ENCODE results near the gene ARSG. TPM values are rescaled to one million over a fixed set of nuclear protein-coding genes. Genes with fewer than 3 reads are reported as not detected.

The ARSG gene
- total and polyA plus RNA-seq, 10 of the 15 experiments (the other 5 are each of a cell fraction or from before 2014, with no cell fraction given): 2.9 to 13.5 (median 7.6) TPM

DNA sequence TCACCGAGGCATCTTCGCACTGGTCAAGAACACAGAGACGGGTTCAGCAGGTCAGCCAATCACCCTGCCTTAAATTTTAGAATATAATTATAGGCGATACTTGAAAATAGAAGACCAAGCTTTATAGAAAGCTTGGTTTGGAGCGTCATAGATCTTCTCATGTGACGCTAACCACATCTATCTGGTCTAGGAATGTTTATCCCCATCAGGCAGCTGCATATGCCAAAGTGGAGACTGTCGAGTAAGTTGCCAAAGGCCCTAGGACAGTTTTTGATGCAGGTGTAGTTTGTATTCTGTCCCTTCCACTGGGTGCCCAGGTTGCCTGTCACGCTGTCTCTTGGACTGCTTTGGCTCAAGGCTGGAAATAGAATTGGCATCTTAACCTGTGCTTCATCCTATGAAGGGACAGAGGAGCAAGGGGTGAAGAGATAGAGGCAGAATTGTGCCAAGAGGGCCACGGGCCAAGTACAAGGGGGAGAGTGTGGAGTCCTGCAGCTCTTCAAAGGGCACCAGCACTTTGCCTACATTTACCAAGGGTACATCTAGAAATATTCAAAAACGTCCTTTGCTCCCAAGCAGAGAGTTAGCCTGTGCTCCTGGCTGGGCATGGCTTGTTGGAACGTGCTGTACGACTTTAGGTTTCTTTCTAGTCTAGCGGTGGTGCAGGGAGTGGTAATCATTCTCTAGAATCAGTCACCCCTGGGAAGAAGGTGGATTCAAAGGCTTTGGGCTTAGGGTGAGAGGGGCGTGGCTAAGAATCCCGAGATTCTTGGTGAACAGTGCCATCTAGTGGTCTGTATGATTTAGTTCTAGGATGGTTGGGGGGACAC lies 171.3 kb downstream of the ARSG start (continued):
- TF ChIP-seq, protein P1, sequence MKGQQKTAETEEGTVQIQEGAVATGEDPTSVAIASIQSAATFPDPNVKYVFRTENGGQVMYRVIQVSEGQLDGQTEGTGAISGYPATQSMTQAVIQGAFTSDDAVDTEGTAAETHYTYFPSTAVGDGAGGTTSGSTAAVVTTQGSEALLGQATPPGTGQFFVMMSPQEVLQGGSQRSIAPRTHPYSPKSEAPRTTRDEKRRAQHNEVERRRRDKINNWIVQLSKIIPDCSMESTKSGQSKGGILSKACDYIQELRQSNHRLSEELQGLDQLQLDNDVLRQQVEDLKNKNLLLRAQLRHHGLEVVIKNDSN (IDR thresholded peaks at IDR 0.05; ENCODE audit: borderline replicate concordance, extremely low read length, insufficient read depth, low read depth, low read length): no peak
- TF ChIP-seq SIN3A (IDR thresholded peaks at IDR 0.05; ENCODE audit: low read depth, low read length): no peak
- no peak for TF ChIP-seq NR2C1 (IDR thresholded peaks at IDR 0.05)
- no peak for TF ChIP-seq PML (IDR thresholded peaks at IDR 0.05; ENCODE audit: low read length)
- TF ChIP-seq RUNX3 (IDR thresholded peaks at IDR 0.05; ENCODE audit: low read length): no peak; the same call in 1 of the 2 replicates
- TF ChIP-seq, protein P2, sequence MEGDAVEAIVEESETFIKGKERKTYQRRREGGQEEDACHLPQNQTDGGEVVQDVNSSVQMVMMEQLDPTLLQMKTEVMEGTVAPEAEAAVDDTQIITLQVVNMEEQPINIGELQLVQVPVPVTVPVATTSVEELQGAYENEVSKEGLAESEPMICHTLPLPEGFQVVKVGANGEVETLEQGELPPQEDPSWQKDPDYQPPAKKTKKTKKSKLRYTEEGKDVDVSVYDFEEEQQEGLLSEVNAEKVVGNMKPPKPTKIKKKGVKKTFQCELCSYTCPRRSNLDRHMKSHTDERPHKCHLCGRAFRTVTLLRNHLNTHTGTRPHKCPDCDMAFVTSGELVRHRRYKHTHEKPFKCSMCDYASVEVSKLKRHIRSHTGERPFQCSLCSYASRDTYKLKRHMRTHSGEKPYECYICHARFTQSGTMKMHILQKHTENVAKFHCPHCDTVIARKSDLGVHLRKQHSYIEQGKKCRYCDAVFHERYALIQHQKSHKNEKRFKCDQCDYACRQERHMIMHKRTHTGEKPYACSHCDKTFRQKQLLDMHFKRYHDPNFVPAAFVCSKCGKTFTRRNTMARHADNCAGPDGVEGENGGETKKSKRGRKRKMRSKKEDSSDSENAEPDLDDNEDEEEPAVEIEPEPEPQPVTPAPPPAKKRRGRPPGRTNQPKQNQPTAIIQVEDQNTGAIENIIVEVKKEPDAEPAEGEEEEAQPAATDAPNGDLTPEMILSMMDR (IDR thresholded peaks at IDR 0.05 in 2 of 3, conservative IDR thresholded peaks at IDR 0.05 in 1 of 3; ENCODE audit: control insufficient read depth in 2 of 3, extremely low read depth in 1 of 3, insufficient read depth in 1 of 3, low read depth in 3 of 3, low read length in 3 of 3): peak; percentile 57 to 87 (median 62); a peak in 4 of 6 replicates
- no peak for TF ChIP-seq POLR2AphosphoS5 (IDR thresholded peaks at IDR 0.05; ENCODE audit: low read length)
- TF ChIP-seq BACH1 (IDR thresholded peaks at IDR 0.05; ENCODE audit: borderline replicate concordance): no peak
- TF ChIP-seq ZNF207 (IDR thresholded peaks at IDR 0.05; ENCODE audit: borderline replicate concordance): 0 out of 2 replicates have a peak, but pooled peaks have one; percentile 29
- no peak for TF ChIP-seq MEF2B (IDR thresholded peaks at IDR 0.05; ENCODE audit: partially characterized antibody, poor library complexity, severe bottlenecking)
- TF ChIP-seq, protein P3, sequence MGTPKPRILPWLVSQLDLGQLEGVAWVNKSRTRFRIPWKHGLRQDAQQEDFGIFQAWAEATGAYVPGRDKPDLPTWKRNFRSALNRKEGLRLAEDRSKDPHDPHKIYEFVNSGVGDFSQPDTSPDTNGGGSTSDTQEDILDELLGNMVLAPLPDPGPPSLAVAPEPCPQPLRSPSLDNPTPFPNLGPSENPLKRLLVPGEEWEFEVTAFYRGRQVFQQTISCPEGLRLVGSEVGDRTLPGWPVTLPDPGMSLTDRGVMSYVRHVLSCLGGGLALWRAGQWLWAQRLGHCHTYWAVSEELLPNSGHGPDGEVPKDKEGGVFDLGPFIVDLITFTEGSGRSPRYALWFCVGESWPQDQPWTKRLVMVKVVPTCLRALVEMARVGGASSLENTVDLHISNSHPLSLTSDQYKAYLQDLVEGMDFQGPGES (IDR thresholded peaks at IDR 0.05): no peak
- TF ChIP-seq, protein P4, sequence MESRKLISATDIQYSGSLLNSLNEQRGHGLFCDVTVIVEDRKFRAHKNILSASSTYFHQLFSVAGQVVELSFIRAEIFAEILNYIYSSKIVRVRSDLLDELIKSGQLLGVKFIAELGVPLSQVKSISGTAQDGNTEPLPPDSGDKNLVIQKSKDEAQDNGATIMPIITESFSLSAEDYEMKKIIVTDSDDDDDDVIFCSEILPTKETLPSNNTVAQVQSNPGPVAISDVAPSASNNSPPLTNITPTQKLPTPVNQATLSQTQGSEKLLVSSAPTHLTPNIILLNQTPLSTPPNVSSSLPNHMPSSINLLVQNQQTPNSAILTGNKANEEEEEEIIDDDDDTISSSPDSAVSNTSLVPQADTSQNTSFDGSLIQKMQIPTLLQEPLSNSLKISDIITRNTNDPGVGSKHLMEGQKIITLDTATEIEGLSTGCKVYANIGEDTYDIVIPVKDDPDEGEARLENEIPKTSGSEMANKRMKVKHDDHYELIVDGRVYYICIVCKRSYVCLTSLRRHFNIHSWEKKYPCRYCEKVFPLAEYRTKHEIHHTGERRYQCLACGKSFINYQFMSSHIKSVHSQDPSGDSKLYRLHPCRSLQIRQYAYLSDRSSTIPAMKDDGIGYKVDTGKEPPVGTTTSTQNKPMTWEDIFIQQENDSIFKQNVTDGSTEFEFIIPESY (IDR thresholded peaks at IDR 0.05): no peak
- no peak for TF ChIP-seq ETV6 (conservative IDR thresholded peaks at IDR 0.05 in 1 of 2, IDR thresholded peaks at IDR 0.05 in 1 of 2; ENCODE audit: borderline replicate concordance in 1 of 2, low read depth in 1 of 2)
- TF ChIP-seq RCOR1 (conservative IDR thresholded peaks at IDR 0.05; ENCODE audit: low read depth, low read length): no peak
- no peak for TF ChIP-seq WRNIP1 (IDR thresholded peaks at IDR 0.05; ENCODE audit: borderline replicate concordance, low read depth, low read length)
- TF ChIP-seq JUND (IDR thresholded peaks at IDR 0.05; ENCODE audit: low read depth, low read length): no peak
- no peak for TF ChIP-seq BMI1 (IDR thresholded peaks at IDR 0.05; ENCODE audit: borderline replicate concordance)
- TF ChIP-seq KDM1A (IDR thresholded peaks at IDR 0.05; ENCODE audit: borderline replicate concordance): no peak
- TF ChIP-seq HCFC1 (IDR thresholded peaks at IDR 0.05; ENCODE audit: low read length): no peak
- TF ChIP-seq GABPA (IDR thresholded peaks at IDR 0.05; ENCODE audit: low read depth): no peak
- no peak for TF ChIP-seq MXI1 (IDR thresholded peaks at IDR 0.05; ENCODE audit: low read depth, low read length)
- no peak for TF ChIP-seq SREBF1 (IDR thresholded peaks at IDR 0.05; ENCODE audit: low read length)
- TF ChIP-seq SMC3 (IDR thresholded peaks at IDR 0.05; ENCODE audit: borderline replicate concordance, low read length): peak; percentile 87
- no peak for TF ChIP-seq GATAD2B (conservative IDR thresholded peaks at IDR 0.05; ENCODE audit: low read depth)
- TF ChIP-seq CBFB (IDR thresholded peaks at IDR 0.05; ENCODE audit: low read depth): no peak
